ENCODE data around the gene NCBP1.

Gene NCBP1

GRCh38 chr9:97638666-97639065 lies 5.0 kb downstream of the NCBP1 start:
- TF ChIP-seq, protein P1, sequence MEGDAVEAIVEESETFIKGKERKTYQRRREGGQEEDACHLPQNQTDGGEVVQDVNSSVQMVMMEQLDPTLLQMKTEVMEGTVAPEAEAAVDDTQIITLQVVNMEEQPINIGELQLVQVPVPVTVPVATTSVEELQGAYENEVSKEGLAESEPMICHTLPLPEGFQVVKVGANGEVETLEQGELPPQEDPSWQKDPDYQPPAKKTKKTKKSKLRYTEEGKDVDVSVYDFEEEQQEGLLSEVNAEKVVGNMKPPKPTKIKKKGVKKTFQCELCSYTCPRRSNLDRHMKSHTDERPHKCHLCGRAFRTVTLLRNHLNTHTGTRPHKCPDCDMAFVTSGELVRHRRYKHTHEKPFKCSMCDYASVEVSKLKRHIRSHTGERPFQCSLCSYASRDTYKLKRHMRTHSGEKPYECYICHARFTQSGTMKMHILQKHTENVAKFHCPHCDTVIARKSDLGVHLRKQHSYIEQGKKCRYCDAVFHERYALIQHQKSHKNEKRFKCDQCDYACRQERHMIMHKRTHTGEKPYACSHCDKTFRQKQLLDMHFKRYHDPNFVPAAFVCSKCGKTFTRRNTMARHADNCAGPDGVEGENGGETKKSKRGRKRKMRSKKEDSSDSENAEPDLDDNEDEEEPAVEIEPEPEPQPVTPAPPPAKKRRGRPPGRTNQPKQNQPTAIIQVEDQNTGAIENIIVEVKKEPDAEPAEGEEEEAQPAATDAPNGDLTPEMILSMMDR (IDR thresholded peaks at IDR 0.05; ENCODE audit: insufficient read depth, low read depth, low read length, missing control alignments) = peak; percentile 16
- DNase-seq (ENCODE audit: low read depth) = no peak
- H3K4me3 ChIP-seq (ENCODE audit: low read length) = no peak overlapping the region

GRCh38 chr9:97640325-97640724 lies 6.7 kb downstream of the NCBP1 start:
- no peak for DNase-seq (ENCODE audit: low read depth)
- TF ChIP-seq, protein P1 (IDR thresholded peaks at IDR 0.05; ENCODE audit: insufficient read depth, low read depth, low read length, missing control alignments) = no peak
- H3K4me3 ChIP-seq (ENCODE audit: low read length) = no peak overlapping the region

DNA sequence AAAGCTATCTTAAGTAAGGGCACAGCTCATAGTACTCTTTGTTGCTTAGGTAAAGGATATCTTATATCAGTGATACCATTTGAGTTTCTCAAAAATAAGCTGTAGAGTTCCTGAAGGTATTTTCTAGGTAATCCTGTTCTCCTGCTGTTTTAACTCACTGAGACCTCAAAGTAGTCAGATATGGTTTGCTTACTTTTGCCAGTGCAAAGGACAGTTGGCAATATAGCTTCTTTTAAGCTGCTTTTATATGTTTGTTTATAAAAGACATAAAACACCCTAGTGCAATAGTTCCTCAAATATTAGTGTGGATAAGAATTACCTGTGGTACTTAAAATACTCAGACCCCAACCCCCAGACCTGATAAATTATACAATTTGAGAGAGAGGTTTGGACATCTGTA lies 12.1 kb downstream of the NCBP1 start:
- no peak for DNase-seq (ENCODE audit: low read depth)
- H3K4me3 ChIP-seq (ENCODE audit: low read length) = no peak overlapping the region
- TF ChIP-seq, protein P1 (IDR thresholded peaks at IDR 0.05; ENCODE audit: insufficient read depth, low read depth, low read length, missing control alignments) = no peak

- DNase-seq (ENCODE audit: low read depth) = no peak
- no peak overlapping the region for H3K4me3 ChIP-seq (ENCODE audit: low read length)
- TF ChIP-seq, protein P1 (IDR thresholded peaks at IDR 0.05; ENCODE audit: insufficient read depth, low read depth, low read length, missing control alignments) = no peak
Measured at GRCh38 chr9:97647996-97648395, 14.4 kb downstream of the NCBP1 start.

GRCh38 chr9:97651646-97652045 lies 18.0 kb downstream of the NCBP1 start:
- DNase-seq (ENCODE audit: low read depth) = no peak
- TF ChIP-seq, protein P1 (IDR thresholded peaks at IDR 0.05; ENCODE audit: insufficient read depth, low read depth, low read length, missing control alignments) = no peak
- no peak overlapping the region for H3K4me3 ChIP-seq (ENCODE audit: low read length)

DNA sequence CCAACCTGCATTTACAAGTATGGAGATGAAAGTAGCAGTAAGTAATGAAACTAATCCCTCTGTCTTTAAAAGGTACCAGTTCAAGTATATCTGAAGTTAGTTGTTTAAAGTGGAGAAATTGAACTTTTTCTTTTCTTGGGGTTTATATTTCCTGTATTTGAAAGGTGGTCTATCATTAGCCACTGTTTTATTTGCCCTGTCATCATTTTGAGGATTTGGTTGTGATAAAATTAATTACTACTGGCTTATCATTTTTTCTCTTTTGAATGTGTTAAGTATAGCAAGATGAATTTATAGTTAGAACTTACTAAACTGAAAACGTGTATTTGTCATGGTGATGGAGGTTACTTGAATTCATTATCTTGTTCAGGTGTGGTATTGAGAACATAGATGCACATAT lies 25.1 kb downstream of the NCBP1 start:
- no peak for DNase-seq (ENCODE audit: low read depth)
- TF ChIP-seq, protein P1 (IDR thresholded peaks at IDR 0.05; ENCODE audit: insufficient read depth, low read depth, low read length, missing control alignments) = no peak
- H3K4me3 ChIP-seq (ENCODE audit: low read length) = no peak overlapping the region

GRCh38 chr9:97659771-97660170 lies 26.1 kb downstream of the NCBP1 start:
- H3K4me3 ChIP-seq (ENCODE audit: low read length) = no peak overlapping the region
- no peak for DNase-seq (ENCODE audit: low read depth)
- TF ChIP-seq, protein P1 (IDR thresholded peaks at IDR 0.05; ENCODE audit: insufficient read depth, low read depth, low read length, missing control alignments) = no peak

All from epithelial cell of esophagus (primary cell).